Measurements from ENCODE around the gene SNUPN.
"Not testable (repeated sequence)": the region's sequence is repeated elsewhere in the genome, so short reads cannot be mapped to it uniquely, and the experiment has no call there.

The SNUPN gene

GRCh38 chr15:75583701-75584100 is 41.8 kb downstream of the SNUPN start:
- DNase-seq (ENCODE audit: low read depth, low spot score), result no peak

DNA sequence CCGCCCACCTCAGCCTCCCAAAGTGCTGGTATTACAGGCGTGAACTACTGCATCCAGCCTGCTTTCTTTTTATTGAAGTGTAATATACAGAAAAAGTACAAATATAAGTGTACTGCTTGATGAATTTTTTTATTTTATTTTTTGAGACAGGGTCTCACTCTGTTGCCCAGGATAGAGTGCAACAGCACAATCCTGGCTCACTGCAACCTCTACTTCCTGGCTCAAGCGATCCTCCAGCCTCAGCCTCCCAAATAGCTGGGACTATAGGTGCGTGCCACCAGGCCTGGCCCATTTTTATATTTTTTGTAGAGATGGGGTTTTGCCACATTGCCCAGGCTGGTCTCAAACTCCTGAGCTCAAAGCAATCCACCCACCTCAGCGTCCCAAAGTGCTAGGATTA is 42.6 kb downstream of the SNUPN start:
- DNase-seq (ENCODE audit: low read depth, low spot score), result not testable (repeated sequence)

DNA sequence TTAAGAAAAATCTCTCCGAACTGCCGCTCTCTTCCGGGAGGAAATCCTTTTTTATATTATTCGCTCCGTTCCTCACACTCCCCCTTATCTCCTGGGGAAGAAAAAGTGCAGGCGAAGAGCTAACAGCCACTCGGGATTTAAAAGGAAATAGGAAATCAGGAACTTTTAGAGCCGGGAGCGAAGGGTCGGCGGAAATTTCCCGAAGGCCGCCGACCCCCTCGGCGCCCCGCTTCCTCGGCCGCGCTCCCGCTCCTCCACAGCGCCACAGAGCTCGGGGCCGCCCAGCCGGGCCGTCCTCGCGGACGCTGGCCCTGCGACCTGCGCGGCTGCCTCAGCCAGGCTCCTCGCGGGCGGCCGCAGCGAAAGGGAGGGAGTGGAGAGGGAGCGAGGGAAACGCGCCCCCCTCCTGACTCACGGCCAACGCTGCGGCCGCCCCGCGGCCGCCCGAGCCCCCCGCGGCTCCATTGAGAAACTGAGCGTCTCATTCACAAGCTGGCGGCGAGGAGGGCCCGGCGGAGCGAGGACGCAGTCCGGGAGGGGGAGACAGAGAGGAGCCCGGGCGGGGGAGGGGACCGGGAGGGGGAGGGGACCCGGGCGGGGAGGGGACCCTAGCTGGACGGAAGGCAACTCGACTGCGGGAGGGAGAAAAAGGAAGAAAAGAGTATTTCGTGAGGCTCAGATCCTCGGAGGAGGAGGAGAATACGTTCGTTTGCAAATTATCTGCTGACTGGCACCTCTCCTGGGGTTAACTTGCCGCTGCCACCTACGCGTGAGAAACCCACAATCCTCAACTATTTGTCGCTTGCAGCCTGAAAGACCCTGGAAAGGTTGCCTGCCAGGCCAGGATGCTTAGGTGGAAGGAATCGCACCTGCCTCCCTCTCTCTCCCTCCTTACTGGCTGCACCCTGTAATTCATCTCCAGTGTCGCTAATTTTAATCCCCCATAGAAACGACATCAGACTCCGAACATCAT is 46.3 kb downstream of the SNUPN start, which contains the start of gene PTPN9:
PTPN9 (minus strand) TSS at position 368 of the 973 bp plus-strand sequence. CDS start 539 bp downstream, outside the sequence.
- DNase-seq (ENCODE audit: low read depth, low spot score), result no peak

DNA sequence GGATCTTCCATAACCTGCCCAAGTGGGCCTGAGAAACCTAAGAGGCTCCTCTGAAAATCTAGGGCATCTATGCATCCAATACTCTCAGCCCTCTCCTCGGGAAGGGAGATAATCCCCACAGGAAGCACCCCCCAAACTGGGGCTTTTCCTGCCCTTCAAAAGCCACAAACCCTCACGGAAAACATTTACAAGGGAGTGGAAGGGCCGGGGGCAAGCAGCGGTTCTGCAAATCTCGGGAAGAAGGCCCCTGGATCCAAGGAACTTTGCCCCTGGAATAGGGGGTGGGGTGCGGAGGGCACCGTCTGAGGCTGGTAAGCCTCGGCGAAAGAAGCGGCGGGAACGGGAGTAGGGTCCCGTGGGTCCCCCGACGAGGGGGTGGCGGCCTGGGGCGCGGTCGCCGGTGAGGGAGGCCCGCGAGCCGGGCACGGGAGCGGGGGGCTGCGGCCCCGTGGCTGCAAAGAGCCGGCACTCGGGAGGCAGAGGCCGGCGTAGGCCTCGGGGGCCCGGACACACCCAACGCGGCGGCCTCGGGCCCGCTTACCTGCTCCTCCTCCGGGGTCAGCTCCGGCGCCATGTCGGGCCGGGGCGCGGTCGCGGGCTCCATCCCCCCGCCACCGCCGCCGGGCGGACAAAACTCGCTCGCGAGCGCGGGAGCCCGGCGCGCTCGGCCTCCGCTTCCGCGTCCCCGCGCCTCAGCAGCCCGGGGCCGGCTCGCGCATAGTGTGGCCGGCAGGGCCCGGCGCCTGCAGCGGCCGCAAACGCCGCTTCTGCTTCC is 47.2 kb downstream of the SNUPN start:
- DNase-seq (ENCODE audit: low read depth, low spot score), result no peak

DNA sequence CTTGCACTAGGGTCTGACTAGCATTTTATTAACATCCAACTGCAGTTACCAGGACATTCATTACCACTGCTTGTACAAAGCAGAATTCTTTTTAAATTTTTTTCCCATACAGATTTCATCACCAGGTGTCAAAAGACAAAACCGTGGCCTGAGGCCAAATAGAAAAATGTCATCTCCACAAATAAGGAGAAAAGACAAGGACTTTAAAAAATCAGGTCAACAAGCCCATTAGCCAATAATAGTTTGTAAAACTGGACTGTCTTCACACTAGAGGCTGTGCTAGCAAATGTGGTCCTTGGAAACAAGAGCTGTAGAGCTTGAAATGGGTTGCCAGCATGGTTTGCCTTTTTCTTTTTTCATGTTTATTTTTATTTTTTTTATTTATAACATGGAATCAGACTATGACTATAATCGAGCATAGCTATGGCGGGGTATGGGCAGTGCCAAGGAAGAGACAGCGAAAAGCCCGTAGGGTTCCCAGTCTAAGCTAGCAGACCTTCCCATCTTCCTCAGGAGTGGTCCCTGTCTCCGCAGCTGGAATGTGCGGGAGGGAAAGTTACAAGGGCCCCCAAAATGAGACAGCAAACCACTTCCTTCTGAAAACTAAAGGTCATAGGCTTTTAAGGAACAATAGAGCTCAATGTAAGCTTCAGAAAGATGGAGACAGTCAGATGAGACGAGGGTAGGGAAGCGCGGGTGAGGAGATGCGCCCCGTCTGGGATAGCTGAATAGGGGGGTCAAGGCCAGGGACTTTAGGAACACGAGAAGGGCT is 47.9 kb downstream of the SNUPN start:
- no peak for DNase-seq (ENCODE audit: low read depth, low spot score)

DNA sequence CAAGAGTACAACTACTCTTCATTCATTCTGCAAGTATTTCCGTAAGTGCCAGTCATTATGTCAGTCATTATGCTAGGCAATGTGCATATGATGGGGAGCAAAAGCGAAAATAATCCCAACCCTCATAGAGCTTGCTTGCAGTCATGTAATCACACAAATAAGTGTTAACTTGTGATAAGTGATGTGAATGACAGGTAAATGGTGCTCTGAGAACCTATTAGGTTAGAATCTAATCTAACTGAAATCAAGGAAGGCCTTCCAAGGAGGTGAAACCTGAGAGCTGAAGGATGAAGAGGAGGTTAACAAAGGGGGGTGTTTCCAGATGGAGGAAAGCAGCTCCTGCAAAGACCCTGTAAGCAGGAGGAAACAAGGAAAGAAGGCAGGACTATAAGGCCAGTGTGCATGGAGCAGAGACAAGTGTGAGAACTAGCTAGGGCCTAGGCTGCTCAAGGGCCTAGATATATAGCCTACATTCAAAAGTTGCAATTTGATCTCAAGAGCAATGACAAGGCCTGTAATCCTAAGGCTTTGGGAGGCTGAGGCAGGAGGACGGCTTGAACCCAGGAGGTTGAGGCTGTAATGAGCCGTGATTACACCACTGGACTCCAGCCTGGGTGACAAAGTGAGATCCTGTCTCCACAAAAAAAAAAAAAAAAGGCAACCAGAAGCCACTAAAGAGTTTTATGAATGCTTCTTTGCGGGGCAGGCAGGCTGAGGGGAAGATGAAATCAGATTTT is 51.7 kb downstream of the SNUPN start:
- DNase-seq (ENCODE audit: low read depth, low spot score), result no peak

DNA sequence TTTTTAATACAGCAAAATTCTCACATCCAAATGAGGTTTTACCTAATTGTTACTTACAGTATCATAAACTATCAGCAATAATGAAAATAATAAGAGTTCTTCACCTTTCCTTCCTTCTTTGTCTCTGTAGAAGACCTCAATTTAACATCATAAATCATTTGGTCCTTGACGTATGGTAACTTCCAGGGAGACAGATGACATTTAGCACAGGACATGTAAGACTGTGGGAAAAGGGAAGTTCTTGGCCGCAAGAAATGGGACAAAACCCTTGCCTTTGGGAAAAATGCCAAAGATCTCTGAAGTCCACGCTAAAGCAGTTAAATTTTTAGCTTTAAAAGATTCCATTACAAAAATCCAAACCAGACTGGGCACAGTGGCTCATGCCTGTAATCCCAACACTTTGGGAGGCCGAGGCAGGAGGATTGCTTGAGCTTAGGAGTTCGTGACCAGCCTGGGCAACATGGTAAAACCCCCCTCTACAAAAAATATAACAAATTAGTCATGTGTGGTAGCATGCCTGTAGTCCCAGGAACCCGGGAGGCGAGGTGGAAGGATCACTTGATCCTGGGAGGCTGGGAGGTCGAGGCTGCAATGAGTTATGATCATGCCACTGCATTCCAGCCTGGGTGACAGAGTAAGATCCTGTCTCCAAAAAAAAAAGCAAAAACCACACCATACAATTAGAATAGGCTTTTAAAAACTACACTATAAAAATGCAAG is 55.2 kb downstream of the SNUPN start:
- DNase-seq (ENCODE audit: low read depth, low spot score), result no peak

GRCh38 chr15:75565062-75565970 is 60.2 kb downstream of the SNUPN start:
- DNase-seq (ENCODE audit: low read depth, low spot score), result no peak

DNA sequence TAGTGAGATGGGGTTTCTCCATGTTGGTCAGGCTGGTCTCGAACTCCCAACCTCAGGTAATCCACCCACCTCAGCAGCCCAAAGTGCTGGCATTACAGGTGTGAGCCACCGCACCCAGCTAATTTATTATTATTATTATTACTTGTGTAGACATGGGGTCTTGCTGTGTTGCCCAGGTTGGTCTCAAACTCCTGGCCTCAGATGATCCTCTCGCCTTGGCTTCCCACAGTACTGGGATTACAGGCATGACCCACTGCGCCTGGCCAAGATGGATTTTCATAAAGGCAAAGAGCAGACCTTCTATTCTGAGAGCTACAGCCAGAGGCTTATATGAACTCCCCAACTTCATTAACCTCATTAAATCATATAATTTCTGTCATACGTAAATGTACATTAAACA is 63.6 kb downstream of the SNUPN start:
- no peak for DNase-seq (ENCODE audit: low read depth, low spot score)

DNA sequence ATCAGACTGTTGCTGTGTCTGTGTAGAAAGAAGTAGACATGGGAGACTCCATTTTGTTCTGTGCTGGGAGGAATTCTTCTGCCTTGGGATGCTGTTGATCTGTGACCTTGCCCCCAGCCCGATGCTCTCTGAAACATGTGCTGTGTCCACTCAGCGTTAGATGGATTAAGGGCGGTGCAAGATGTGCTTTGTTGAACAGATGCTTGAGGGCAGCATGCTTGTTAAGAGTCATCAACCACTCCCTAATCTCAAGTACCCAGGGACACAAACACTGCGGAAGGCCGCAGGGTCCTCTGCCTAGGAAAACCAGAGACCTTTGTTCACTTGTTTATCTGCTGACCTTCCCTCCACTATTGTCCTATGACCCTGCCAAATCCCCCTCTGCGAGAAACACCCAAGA is 66.2 kb downstream of the SNUPN start:
- DNase-seq (ENCODE audit: low read depth, low spot score), result not testable (repeated sequence)

- DNase-seq (ENCODE audit: low read depth, low spot score), result not testable (repeated sequence)
These were observed 66.6 kb downstream of the SNUPN start for GRCh38 chr15:75558955-75559354.

DNA sequence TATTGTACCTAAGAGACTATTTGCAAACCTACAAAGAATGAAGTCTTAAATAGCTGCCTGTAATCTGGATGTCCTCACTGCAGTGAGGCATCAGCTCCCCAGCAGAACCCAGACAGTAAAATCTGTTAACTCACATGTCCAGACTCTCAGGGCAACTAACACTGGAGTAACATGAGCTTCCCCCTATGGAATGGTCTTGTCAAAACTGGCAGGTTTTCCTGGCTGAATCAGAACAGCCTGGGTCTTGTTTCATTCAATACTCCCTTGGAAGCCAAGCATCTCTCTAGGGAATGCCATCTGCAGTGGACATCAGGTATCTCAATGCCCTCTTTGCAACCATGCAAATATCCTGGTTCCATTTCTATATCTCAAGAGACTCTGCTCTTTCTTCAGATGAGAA is 70.8 kb downstream of the SNUPN start:
- no peak for DNase-seq (ENCODE audit: low read depth, low spot score)

GRCh38 chr15:75553659-75554058 is 71.9 kb downstream of the SNUPN start:
- DNase-seq (ENCODE audit: low read depth, low spot score), result no peak

DNA sequence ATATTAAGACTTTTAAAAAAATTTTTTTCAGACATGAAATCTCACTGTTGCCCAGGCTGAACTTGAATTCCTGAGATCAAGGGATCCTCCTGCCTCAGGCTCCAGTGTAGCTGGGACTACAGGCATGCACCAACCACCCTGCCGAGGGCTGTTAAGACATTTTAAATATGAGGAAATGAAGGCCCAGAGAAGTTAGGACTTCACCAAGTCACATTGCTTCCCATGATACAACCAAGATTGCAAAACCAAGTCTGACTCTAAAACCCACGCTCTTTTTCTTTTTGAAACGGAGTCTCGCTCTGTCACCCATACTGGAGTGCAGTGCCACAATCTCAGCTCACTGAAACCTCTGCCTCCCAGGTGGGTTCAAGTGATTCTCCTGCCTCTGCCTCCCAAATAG is 74.4 kb downstream of the SNUPN start:
- no peak for DNase-seq (ENCODE audit: low read depth, low spot score)
